DND-41 (cell line): Measurements from ENCODE around the gene MCM9.

Experiments used
- ATAC-seq: fragments of 200-7000 bp; cut with Tn5 transposase; 3 replicates; pipeline ENCODE4 v1.9.1; 2021; ENCODE audit warnings: low read depth; ENCODE audit not compliant: insufficient read depth
- DNase-seq: peaks from one replicate; pipeline ENCODE4 v3.0.0-alpha.2; 2020
- H2AFZ ChIP-seq: 2 replicates; pipeline ENCODE4 v1.6.0; 2012; ENCODE audit warnings: low read depth, low read length
- H3K27ac ChIP-seq: 2 replicates; pipeline ENCODE4 v1.5.1; 2012; ENCODE audit warnings: low read length, inconsistent platforms
- H3K27me3 ChIP-seq: fragments of 200-600 bp; sonication (generic); 2 replicates; pipeline ENCODE4 v1.6.0; 2012; ENCODE audit warnings: low read length, mild to moderate bottlenecking, inconsistent platforms; ENCODE audit not compliant: insufficient read depth, poor library complexity
- H3K36me3 ChIP-seq: 2 replicates; pipeline ENCODE4 v1.5.1; 2012; ENCODE audit warnings: low read length, inconsistent platforms; ENCODE audit not compliant: insufficient read depth
- H3K4me1 ChIP-seq: 2 replicates; pipeline ENCODE4 v1.5.1; 2012; ENCODE audit warnings: mild to moderate bottlenecking, low read length; ENCODE audit not compliant: insufficient read depth
- H3K4me2 ChIP-seq: 2 replicates; pipeline ENCODE4 v1.6.0; 2012; ENCODE audit warnings: mild to moderate bottlenecking, moderate library complexity, low read length, inconsistent platforms; ENCODE audit not compliant: insufficient read depth
- H3K4me3 ChIP-seq, 2 experiments: fragments of 200-600 bp in 1 of 2; shearing (Covaris generic) in 1 of 2; 2 replicates each; pipeline ENCODE4 v1.5.1; 2012 to 2016; ENCODE audit warnings: inconsistent platforms in 2 of 2, low read length in 2 of 2, mild to moderate bottlenecking in 2 of 2, low read depth in 1 of 2, moderate library complexity in 1 of 2
- H3K79me2 ChIP-seq: 2 replicates; pipeline ENCODE4 v1.6.0; 2012; ENCODE audit warnings: low read length, inconsistent platforms; ENCODE audit not compliant: insufficient read depth
- H3K9ac ChIP-seq: 2 replicates; pipeline ENCODE4 v1.6.0; 2012; ENCODE audit warnings: low read depth, mild to moderate bottlenecking, inconsistent platforms, low read length, moderate library complexity
- H3K9me3 ChIP-seq: 2 replicates; pipeline ENCODE4 v1.5.1; 2012; ENCODE audit warnings: low read length, moderate library complexity, mild to moderate bottlenecking, inconsistent platforms; ENCODE audit not compliant: insufficient read depth, severe bottlenecking
- H4K20me1 ChIP-seq: 2 replicates; pipeline ENCODE4 v1.6.0; 2012; ENCODE audit warnings: low read length; ENCODE audit not compliant: insufficient read depth
- CTCF ChIP-seq: IDR thresholded peaks from 2 replicates; pipeline ENCODE4 v1.5.1; 2012; ENCODE audit warnings: borderline replicate concordance, low read length, moderate library complexity, mild to moderate bottlenecking; ENCODE audit not compliant: poor library complexity, severe bottlenecking; ENCODE audit errors: extremely low read depth
- EZH2 ChIP-seq: IDR thresholded peaks from 3 replicates; pipeline ENCODE4 v1.6.1; 2012; ENCODE audit warnings: borderline replicate concordance, low read depth, mild to moderate bottlenecking, moderate library complexity, low read length, inconsistent platforms; ENCODE audit not compliant: severe bottlenecking

Gene MCM9

DNA sequence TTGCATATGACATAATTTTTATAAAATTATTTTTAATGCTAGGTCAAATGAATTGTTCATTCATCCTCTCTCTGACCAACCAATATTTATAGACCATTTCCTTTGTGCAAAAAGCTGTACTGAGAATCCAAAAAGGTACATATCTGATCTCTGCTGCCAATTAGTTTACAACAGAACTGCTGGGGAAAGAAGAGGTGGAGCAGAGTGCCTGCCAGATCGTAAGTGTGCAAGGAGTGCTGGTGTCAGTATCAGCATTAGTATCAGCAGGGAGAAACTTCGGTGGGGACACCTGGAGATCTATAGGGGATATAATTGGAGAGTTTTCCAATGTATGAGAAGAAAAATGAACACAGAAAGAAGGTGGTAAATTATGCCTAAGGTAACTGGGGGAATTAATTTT, 104.3 kb downstream of the MCM9 start:
- TF ChIP-seq EZH2: no peak
- no peak for TF ChIP-seq CTCF
- Histone ChIP-seq H3K79me2 (no peaks in the 10 kb centered on the region), H3K27me3 (no peaks in the 10 kb centered on the region), H4K20me1 (no peaks in the 10 kb centered on the region), H3K27ac (no peak overlapping the region), H3K9me3 (no peaks in the 10 kb centered on the region), H3K36me3 (peaks cover 19% of the 10 kb centered on the region), H3K4me3 (no peak overlapping the region), H2AFZ (no peak overlapping the region), H3K4me2 (no peak overlapping the region), H3K4me1 (no peaks in the 10 kb centered on the region), H3K9ac (no peak overlapping the region)
- DNase-seq: no peak
- ATAC-seq: no peak

DNA sequence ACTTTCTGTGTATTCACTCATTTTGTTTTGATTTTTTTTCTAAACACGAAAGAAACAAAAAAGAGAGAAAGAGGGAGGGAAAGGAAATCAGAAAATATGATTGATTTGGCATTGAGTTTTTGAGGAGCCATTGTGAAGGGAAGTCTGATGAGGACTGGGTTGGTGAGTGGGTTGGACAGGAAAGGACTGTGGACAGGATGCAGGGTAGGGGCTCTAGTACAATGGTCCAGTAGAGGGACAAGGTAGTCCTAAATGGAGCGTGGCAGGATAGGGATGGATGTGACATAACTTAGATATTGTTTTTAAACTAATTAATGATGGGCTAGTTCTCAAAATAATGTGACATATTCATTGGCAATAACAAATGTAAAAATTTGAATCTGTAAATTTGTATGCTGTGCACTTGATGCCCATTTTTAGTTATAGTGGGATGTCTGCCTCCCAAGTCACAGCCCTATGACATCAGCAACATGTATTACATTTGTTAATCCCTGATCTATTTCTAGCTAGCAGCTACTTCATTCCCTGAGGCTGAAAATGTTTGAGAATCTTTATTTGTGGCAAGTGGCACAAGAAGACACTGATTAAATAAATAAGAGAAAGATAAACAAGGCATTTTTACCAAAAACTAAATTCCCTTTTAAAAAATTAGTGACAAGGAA, 105.0 kb downstream of the MCM9 start:
- Histone ChIP-seq H2AFZ (no peak overlapping the region), H3K36me3 (peaks cover 25% of the 10 kb centered on the region), H3K4me3 (no peak overlapping the region), H3K4me2 (no peak overlapping the region), H4K20me1 (no peaks in the 10 kb centered on the region), H3K79me2 (no peaks in the 10 kb centered on the region), H3K9me3 (no peaks in the 10 kb centered on the region), H3K27ac (no peak overlapping the region), H3K4me1 (no peaks in the 10 kb centered on the region), H3K9ac (no peak overlapping the region), H3K27me3 (no peaks in the 10 kb centered on the region)
- DNase-seq (no peak), ATAC-seq (no peak)
- TF ChIP-seq EZH2 (no peak), CTCF (no peak)

DNA sequence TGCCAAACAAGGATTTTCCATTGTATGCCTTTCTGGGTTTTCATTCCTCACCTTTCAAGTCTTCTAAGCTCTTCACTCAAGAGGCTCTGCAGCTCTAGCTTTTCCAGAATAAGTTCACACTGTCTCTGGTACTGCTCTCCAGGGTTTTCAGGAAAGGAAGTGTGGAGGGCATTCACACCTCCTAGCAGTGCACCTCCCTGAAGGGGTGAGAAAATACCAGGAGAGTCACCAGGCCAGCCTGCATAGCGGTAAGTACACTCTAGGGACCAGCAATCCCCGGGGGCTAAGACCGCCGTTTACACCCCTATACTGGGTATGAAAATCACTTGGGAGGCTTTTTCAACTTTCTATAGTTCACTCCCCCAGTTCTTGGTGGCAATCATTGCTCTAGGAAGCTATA, 108.9 kb downstream of the MCM9 start:
- no peak overlapping the region for H2AFZ ChIP-seq
- H3K36me3 ChIP-seq: peaks cover 37% of the 10 kb centered on the region
- no peak for DNase-seq
- no peaks in the 10 kb centered on the region for H3K27me3 ChIP-seq
- no peaks in the 10 kb centered on the region for H4K20me1 ChIP-seq
- no peak overlapping the region for H3K27ac ChIP-seq
- H3K4me2 ChIP-seq: no peak overlapping the region
- H3K9ac ChIP-seq: no peak overlapping the region
- TF ChIP-seq EZH2 (no peak), CTCF (no peak)
- no peak for ATAC-seq
- no peaks in the 10 kb centered on the region for H3K79me2 ChIP-seq
- no peaks in the 10 kb centered on the region for H3K4me1 ChIP-seq
- H3K9me3 ChIP-seq: no peaks in the 10 kb centered on the region
- no peak overlapping the region for H3K4me3 ChIP-seq
